HCT116 (cell line): ENCODE results near the gene KATNBL1.

Experiments
- CBX3 ChIP-seq: IDR thresholded peaks from 2 replicates; pipeline ENCODE4 v1.6.1; 2012; ENCODE audit warnings: low read depth
- CEBPB ChIP-seq: IDR thresholded peaks from 2 replicates; pipeline ENCODE4 v1.6.1; 2012; ENCODE audit warnings: low read depth
- EGR1 ChIP-seq: IDR thresholded peaks from 2 replicates; pipeline ENCODE4 v1.6.1; 2012; ENCODE audit warnings: low read depth
- EZH2phosphoT487 ChIP-seq: fragments of 200-600 bp; IDR thresholded peaks from 2 replicates; pipeline ENCODE4 v1.6.1; 2018; ENCODE audit warnings: antibody characterized with exemption, borderline replicate concordance
- POLR2A ChIP-seq: IDR thresholded peaks from 2 replicates; pipeline ENCODE4 v1.7.0; 2011; ENCODE audit warnings: borderline replicate concordance; ENCODE audit not compliant: insufficient read depth, insufficient read length; ENCODE audit errors: extremely low read depth
- POLR2AphosphoS5 ChIP-seq: IDR thresholded peaks from 2 replicates; pipeline ENCODE4 v1.6.1; 2011; ENCODE audit warnings: mild to moderate bottlenecking, low read depth, low read length, moderate library complexity
- RAD21 ChIP-seq: IDR thresholded peaks from 2 replicates; pipeline ENCODE4 v1.6.1; 2012; ENCODE audit warnings: low read depth, mild to moderate bottlenecking
- SIN3A ChIP-seq: IDR thresholded peaks from 2 replicates; pipeline ENCODE4 v1.6.1; 2012; ENCODE audit warnings: low read depth
- TCF7L2 ChIP-seq: IDR thresholded peaks from 2 replicates; pipeline ENCODE4 v1.7.0; 2011; ENCODE audit warnings: borderline replicate concordance, inconsistent platforms; ENCODE audit not compliant: insufficient read depth, insufficient read length; ENCODE audit errors: extremely low read depth
- YY1 ChIP-seq: IDR thresholded peaks from 2 replicates; pipeline ENCODE4 v1.6.1; 2011; ENCODE audit warnings: low read length, low read depth, moderate library complexity, mild to moderate bottlenecking; ENCODE audit not compliant: insufficient replicate concordance; ENCODE audit errors: extremely low read depth
- ZFX ChIP-seq: fragments of 450-650 bp; IDR thresholded peaks from 2 replicates; pipeline ENCODE4 v1.6.1; 2017
- TF ChIP-seq, protein P1 (sequence below), 3 experiments: fragments of 200-600 bp in 1 of 3; sonication (generic) in 1 of 3; IDR thresholded peaks in 2 of 3; conservative IDR thresholded peaks in 1 of 3; 2 replicates each; pipeline ENCODE4 v1.5.1; 2012 to 2017; ENCODE audit warnings: low read depth in 2 of 3, low read length in 2 of 3, antibody characterized with exemption in 1 of 3, borderline replicate concordance in 1 of 3, control low read depth in 1 of 3, mild to moderate bottlenecking in 1 of 3, mixed read lengths in 1 of 3, mixed run types in 1 of 3, moderate library complexity in 1 of 3; ENCODE audit not compliant: insufficient read depth in 1 of 3
- TF ChIP-seq, protein P2 (sequence below): IDR thresholded peaks from 2 replicates; pipeline ENCODE4 v1.6.1; 2012

DNA sequence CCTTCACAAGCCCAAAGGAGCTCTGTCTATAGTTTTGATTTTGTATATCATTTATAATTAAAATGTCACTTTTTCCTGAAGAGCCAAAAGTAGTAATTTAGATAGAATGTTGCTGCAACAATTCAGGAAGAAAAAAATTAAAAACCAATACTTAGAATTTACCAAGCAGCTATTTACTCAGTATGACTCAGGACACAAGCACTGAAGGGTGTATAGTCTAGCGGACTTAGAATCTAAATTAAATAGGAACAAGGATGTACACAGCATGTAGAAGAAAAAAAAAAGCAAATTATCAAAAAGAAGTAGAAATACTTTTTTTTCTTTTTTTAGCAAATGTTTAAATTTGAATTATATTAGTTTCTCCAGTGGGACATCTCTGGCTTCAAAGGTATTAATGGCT lies 76.4 kb downstream of the KATNBL1 start:
- TF ChIP-seq RAD21 (no peak), EGR1 (no peak), POLR2A (no peak), SIN3A (no peak), TCF7L2 (no peak), EZH2phosphoT487 (no peak), YY1 (no peak), CBX3 (no peak), ZFX (no peak), POLR2AphosphoS5 (no peak), CEBPB (no peak)
- TF ChIP-seq, protein P1, sequence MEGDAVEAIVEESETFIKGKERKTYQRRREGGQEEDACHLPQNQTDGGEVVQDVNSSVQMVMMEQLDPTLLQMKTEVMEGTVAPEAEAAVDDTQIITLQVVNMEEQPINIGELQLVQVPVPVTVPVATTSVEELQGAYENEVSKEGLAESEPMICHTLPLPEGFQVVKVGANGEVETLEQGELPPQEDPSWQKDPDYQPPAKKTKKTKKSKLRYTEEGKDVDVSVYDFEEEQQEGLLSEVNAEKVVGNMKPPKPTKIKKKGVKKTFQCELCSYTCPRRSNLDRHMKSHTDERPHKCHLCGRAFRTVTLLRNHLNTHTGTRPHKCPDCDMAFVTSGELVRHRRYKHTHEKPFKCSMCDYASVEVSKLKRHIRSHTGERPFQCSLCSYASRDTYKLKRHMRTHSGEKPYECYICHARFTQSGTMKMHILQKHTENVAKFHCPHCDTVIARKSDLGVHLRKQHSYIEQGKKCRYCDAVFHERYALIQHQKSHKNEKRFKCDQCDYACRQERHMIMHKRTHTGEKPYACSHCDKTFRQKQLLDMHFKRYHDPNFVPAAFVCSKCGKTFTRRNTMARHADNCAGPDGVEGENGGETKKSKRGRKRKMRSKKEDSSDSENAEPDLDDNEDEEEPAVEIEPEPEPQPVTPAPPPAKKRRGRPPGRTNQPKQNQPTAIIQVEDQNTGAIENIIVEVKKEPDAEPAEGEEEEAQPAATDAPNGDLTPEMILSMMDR (IDR thresholded peaks at IDR 0.05 in 2 of 3, conservative IDR thresholded peaks at IDR 0.05 in 1 of 3; ENCODE audit: borderline replicate concordance in 1 of 3, insufficient read depth in 1 of 3, low read depth in 2 of 3, low read length in 2 of 3) = no peak
- TF ChIP-seq, protein P2, sequence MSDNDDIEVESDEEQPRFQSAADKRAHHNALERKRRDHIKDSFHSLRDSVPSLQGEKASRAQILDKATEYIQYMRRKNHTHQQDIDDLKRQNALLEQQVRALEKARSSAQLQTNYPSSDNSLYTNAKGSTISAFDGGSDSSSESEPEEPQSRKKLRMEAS = no peak
